Embryonic facial prominence (tissue), 1 donor: Measurements from ENCODE around the gene POU4F3.
"Not testable (repeated sequence)": the region's sequence is repeated elsewhere in the genome, so short reads cannot be mapped to it uniquely, and the experiment has no call there.

ENCODE experiments used
- DNase-seq: peaks from one replicate; pipeline ENCODE4 v3.0.0-alpha.2; 2016; ENCODE audit errors: extremely low spot score

Gene POU4F3, protein sequence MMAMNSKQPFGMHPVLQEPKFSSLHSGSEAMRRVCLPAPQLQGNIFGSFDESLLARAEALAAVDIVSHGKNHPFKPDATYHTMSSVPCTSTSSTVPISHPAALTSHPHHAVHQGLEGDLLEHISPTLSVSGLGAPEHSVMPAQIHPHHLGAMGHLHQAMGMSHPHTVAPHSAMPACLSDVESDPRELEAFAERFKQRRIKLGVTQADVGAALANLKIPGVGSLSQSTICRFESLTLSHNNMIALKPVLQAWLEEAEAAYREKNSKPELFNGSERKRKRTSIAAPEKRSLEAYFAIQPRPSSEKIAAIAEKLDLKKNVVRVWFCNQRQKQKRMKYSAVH

DNA sequence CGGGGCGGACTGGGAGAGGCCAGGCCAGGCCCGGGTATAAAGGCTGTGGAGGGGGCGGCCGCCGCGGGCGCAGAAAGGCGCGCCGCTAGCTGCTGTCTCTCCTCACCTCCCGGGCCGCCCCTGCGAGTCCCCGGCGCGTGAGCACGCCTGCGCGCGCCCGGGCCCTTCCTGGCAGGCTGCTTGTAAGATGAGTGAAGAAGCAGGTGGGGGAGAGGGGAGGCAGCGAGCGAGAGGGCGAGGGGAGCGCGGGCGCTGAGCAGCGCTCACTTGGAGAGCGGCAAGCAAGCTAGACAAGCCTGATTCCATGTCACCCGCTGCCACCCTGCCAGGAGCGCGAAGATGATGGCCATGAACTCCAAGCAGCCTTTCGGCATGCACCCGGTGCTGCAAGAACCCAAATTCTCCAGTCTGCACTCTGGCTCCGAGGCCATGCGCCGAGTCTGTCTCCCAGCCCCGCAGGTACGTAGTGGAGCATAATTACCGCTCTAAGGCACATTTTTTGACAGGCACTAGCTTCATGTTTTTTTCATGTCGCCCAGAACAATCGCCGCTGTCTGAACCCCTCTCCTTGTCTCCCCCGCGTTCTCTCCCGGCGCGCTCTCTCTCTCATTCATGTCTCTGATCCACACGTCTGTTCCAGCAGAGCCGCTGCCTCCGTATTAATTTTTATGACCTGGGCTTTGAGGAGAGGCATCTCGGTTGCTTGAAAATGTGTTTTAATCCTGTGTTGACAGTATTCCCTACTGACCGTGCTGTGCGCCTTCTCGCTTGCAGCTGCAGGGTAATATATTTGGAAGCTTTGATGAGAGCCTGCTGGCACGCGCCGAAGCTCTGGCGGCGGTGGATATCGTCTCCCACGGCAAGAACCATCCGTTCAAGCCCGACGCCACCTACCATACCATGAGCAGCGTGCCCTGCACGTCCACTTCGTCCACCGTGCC, at the start of gene POU4F3:
POU4F3 (plus strand) TSS at position 66 of the 941 bp plus-strand sequence; CDS start at position 340, 274 bp downstream.
- DNase-seq = no peak

DNA sequence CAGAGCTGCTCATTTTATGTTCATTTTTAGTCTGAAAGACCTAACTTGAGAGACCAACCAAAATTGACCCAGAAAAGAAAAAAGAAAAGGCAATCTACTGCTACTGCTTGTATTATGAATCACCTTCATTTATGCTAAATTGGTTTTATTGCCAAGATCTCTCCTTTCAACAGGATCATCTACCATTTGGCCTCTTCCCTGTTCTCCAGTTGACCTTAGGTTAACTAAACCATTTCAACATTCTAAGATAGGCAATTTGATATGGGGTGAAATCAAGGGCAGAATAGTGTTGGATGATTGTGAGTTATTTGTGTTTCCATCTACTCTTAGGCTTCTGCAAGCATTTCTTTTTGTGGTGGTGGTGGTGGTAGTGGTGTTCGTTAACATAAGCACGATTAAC, 48.3 kb upstream of the POU4F3 start:
- DNase-seq = no peak

DNA sequence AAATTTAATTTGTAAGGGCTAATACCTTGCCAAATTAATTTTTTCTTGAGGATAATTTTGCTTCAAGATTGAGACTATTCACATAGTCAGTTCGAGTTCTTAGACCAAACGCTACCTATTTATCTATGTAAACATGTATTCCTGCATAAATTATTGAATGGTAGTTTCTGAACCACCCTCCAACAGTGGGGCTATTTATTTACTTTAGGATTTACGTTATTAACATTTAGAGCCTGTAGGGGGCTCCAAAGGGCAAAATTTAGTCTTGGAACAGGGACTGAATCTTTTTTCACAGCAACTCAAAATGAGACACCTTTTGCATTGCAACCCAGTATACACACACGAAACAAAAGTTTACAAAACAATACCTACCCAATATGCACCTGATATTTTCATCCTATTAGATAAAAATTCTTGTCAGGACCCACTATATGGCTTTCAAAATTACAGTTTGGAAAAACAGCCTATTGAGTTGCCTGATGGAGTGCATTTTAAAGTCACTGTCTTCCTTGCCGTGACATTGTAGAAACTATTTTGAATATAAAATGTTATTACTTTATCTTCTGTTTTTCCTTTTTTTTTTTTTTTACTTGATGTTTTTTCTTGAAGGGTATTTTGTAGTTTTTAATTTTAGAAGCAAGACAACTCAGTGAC, 47.1 kb upstream of the POU4F3 start:
- DNase-seq = no peak

DNA sequence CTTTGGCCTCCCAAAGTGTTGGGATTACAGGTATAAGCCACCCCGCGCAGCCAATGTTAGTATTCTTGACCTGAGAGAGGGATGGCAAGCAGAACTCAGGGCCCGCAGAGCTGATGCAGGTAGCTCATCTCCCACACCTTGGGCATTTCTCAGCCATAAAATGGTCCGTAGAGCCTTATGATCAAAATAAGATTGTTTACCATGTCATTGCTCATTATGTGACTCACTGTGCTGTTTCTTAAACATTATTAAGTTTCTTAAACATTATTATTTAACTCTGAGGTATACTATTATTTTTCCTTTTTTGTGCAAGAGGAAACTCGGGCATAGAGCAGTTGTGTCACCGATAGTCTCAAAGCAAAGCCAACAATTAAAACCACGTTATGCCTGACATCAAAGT, 42.4 kb upstream of the POU4F3 start:
- DNase-seq = no peak

DNA sequence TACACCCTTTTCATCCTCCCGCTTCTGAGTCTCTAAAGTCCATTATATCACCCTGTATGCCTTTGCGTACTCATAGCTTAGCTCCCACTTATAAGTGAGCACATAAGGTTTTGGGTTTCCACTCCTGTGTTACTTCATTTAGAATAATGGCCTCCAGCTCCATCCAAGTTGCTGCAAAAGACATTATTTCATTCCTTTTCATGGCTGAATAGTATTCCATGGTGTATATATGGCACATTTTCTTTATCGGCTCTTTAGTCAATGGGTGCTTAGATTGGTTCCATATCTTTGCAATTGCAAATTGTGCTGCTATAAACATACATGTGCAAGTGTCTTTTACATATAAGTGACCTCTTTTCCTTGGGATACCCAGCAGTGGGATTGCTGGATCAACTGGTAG, 39.7 kb upstream of the POU4F3 start:
- DNase-seq = not testable (repeated sequence)

DNA sequence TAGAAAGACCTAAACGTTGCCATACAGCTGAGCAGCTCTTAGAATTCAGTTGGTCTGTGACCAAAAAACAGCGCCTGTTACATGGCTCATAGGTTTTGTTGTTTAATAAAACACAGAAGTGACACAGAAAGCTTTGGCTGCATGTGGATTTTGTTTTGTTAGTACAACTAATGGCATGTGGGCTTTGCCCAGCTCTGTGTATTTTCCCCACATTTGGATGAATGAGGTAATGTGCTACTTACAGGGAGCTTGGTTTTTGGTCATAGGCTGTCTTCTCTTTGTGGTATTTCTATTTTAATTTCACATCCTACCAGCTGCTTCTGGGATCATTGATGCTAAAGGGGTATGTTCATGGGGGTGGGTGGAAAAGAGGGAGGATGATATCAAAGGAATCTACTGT, 37.0 kb upstream of the POU4F3 start:
- DNase-seq = no peak

DNA sequence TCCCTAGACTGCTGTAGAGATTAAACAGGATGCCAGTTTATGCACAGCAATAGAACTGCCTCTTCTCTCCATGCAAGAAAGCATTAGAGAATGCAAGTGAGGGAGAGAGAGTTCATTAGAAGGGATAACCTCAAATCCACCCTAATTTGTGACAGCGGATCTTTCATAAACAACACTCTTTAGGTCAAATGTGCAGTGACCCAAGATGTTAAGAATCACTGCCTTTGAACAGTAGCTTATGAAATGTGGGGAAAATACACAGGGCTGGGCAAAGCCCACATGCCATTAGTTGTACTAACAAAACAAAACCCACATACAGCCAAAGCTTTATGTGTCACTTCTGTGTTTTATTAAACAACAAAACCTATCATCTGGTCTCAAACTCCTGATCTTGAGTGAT, 36.2 kb upstream of the POU4F3 start:
- DNase-seq = no peak

DNA sequence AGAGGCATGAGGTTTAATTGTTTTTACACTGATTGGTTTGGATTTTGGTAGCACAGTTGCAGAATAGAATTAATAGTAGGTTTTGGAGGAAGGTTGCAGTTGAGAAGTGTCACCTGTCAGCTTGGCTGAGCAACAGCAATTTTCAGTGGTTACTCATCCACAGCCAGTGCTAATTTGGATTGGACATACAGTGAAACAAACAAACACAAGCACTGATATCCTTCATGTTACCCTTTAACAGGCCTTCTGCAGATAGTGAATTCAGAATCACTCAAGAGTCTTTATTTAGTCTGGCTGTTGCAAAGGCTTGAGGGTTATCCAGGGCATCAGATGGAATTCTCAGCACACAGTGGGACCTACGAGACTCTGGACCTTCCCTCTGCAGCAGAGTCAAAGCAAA, 31.8 kb upstream of the POU4F3 start:
- DNase-seq = no peak

DNA sequence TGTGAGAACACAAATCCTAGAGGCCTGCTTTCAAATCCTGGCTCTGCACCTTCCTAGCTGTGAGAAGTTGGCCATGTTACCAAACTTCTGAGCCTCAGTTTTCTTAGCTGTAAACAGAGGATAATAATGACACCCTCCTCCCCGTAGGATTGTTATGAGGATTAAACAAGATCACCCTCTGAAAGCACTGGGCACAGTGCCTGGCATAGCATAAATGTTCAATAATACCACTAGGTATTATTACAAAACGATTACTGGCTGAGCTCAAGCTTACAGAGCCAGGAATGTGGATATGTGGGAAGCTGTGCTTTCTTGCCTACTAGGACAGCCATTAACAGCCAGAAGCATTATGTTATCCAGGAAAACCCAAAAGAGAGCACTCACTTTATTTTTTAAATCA, 30.8 kb upstream of the POU4F3 start:
- no peak for DNase-seq

DNA sequence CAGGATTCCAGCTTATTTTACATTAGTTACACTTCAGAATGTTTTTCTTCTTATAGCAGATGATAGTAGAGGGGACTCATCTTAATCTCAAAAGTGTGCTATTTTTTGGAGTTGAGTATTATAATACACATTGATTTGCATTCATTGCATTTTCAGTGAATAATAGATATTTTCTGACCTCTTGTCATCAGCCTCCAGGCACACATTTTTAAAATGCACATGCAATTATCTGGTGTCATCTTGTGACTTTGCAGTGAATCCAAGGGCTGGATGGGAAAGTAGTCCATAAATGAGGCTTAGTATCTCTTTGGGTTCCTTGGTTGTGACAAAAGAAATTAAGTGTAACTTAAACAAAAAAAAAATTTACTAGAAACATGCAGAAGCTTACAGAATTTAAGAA, 28.1 kb upstream of the POU4F3 start:
- DNase-seq = no peak

DNA sequence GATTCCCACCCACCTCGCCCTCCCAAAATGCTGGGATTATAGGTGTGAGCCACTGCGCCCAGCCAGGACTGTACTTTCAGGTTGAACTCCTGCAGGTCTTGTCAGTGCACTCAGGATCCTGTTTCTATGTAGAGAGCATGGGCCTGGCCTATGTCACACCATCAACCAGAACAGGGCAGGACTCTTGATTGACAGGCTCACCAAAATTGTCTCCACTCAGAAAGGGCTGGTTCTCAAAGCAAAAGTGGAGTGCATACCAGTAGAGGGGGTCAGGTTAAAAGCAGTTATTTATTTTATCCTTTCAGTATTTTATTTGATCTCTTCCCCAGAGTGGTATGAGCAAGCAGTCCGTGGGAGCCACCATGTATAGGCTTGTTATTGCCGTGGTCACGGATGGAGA, 27.4 kb upstream of the POU4F3 start:
- DNase-seq = no peak

DNA sequence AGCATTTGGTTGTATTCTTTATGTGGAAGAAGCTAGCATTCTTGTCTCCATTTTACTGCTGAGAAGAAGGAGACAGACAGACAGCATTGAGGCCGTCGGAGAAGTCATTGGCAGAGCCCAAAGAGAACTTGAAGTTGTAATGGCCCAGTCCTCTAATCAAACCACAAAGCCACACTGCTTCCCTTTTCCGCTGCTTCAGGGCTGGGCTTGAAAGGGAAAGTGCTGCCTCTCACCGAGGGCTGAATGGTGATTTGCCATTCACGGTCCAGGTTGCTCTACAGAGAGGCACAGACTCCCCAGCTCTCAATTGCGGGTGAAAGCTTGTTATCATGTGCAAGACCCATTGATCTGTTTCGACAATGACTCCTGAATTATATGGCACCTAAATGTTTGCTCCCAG, 25.6 kb upstream of the POU4F3 start:
- DNase-seq = no peak

DNA sequence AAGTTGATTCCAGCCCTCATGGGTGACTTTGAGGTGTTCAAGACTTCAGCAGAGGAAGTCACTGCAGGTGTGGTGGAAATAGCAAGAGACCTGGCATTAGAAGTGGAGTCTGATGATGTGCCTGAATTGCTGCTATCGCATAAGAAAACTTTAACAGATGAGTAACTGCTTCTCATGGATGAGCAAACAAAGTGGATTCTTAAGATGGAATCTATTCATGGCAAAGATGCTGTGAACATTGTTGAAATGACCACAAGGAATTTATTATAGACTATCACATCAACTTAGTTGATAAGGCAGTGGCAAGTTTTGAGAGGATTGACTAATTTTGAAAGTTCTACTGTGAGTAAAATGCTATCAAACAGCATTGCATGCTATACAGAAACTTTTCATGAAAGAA, 17.1 kb upstream of the POU4F3 start:
- DNase-seq = no peak

DNA sequence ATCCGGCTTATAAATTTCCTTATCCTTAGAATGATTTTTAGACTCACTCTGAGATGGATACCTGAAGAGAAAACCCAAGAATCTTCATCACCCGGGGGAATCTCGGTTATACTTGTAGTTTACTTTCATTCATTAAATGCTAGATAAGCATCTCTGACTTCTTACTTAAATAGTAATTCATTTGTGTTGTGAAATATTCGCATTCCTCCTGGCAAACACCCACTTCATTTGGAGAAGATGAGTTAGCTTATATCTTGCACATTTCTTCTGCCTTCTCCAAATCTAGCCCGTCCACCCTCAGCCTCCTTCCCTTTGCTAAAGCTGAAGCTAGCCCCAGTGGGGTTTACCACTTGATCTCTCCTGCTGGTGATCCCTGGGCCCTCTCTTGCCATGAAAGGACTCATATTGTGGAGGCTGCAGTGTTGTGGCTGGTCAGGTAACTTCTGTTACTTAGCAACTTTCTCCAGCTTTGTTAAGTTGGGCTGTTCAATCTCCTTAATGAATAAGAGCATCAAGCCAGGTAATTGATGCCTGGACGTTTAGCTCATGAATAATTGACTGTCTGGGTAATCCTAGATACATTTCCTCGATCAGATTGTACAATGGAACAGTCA, 11.3 kb upstream of the POU4F3 start:
- DNase-seq = no peak

DNA sequence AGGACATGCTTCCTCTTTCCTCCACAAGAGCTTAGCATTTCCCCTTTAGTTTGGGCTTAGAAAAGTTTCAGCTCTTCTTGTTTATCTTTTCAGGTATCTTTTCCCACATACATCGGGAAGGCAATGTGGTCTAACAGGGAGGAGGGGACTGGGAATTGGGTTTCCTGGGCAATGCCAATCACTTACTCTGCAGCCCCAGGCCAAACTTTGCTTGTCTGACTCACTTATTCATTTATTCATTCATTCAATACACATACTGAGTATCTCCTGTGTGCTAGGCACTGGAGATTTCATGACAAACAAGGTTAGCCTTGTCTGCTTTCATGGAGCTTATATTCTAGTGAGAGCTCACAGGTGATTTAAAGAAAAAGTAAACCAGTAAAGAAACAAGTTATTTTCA, 10.7 kb upstream of the POU4F3 start:
- DNase-seq = no peak

DNA sequence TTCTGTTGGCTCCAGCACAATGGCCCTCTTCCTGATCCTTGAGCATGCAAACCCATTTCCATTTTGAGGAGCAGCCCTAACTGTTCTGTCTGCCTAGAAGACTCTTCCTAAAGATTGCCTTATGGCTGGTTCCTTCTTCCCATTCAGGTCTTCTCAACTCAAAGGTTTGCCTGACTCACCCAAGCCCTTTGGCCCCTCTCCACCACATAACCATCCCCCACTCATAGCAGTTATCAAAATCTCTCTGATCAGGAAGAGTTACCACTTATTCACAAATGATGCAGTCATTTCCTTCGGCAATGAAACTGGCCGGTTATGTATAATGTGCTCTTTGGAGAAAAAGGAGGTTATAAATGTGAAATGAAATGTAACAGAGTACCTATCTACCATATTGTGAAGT, 8.9 kb upstream of the POU4F3 start:
- DNase-seq = no peak

DNA sequence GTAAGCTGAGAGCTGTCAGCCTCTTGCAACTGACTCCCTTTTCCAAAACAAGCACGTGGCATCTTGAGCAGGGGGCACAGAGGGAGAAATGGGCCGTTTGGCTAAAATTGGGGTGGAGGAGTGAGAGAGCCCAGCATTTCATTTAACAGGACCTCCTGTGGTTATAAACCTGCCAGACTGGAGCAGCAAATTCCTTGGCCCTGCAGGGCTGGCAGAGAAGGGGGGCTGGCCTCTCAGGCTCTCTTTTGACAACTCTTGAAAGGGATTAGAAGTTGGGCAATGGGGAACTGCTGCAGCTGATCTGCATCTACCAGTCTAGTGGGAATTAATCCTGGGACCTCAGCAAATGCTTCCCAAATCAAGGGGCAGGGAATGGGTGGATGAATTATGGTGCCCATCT, 7.2 kb upstream of the POU4F3 start:
- DNase-seq = no peak

DNA sequence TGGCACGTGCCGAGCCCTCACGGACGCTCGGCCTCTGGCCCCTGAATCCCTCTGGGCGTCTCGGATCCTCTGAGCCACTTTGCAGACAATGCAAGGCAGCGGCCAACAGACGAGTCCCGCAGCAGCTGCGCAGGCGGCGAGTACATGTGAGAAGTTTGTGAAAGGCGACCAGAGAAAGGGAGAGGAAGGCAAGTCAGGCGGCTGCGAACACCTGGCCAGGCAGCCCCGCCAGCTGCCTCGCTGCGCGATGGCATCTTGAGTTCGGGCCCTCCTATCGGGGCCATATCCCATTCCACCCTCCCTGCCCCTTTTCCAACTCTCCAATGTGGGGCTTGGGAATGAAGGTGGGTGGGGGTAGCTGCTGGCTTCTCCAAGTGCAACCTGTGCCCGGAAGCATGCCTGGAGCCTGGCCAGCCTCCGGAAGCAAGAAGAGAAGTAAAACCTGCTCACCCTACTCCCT, 4.5 kb upstream of the POU4F3 start:
- DNase-seq = no peak

DNA sequence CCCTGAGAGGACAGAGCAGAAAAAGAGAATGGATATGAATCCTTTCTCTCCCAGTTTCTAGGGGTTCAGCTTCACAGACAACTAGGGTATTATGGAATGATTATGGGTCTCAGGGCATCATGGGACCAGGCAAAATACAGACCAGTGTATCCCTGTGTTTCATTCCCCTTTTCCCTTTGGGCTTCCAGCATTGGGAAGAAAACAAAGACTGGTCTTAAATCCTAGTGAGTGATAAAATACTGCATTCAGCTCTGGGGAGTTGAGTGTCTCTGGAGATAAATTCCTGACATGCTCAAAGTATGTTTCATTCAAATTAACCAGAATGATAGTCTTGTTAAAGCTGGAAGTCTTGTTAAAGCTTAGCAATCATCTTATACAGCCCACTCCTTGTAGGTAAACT, 2.4 kb upstream of the POU4F3 start:
- DNase-seq = no peak

DNA sequence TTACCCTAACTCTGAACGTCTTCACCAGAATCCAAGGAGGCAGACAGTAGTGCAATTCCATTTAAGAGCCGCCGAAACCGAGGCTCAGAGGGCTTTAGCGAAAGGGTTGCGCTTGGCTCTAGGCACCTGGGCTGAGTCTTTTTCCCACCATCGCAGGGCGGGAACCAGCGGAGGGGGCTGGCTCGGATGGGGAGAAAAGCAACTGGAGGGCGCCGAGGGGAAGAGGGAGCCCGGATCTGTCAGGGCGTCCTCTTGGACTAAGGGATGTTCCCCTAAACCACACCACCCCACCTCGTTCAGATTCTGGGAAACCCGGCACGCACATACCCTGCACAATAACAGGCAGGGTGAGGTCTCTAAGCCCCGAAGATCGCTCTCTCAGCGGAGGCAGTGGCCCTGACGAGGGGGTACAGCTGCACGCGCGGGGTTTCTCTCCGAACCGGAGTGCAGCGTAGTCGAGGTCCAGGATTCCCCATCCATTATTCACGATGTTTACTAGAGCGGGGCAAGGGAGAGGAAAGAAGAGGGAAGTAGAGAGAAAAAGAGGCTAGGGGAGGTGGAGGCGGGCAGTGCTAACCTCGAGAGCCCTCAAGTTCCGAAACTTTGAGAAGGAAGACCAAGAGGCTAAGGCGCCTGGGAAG, 1.3 kb upstream of the POU4F3 start:
- no peak for DNase-seq

DNA sequence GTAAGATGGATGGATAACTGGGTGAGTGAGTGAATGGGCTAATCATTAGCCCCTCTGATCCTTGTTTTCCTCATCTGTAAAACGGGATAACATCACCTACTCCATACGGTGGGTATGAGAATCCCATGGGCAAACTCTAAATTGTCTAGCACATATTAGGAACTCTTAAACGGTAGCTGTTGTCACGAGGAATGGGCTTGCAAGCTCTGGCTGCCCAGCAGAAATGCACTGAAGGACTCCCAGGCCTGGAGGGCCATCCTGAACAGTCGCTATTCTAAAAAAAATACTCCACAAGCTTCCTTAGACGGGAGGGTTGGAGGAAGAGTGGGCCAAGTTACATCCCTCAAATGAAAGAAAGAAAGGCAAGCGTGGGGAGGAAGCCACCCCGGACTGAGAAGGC, 711 bp upstream of the POU4F3 start:
- DNase-seq = no peak
